ENCODE data around the gene PRDM16.

DNA sequence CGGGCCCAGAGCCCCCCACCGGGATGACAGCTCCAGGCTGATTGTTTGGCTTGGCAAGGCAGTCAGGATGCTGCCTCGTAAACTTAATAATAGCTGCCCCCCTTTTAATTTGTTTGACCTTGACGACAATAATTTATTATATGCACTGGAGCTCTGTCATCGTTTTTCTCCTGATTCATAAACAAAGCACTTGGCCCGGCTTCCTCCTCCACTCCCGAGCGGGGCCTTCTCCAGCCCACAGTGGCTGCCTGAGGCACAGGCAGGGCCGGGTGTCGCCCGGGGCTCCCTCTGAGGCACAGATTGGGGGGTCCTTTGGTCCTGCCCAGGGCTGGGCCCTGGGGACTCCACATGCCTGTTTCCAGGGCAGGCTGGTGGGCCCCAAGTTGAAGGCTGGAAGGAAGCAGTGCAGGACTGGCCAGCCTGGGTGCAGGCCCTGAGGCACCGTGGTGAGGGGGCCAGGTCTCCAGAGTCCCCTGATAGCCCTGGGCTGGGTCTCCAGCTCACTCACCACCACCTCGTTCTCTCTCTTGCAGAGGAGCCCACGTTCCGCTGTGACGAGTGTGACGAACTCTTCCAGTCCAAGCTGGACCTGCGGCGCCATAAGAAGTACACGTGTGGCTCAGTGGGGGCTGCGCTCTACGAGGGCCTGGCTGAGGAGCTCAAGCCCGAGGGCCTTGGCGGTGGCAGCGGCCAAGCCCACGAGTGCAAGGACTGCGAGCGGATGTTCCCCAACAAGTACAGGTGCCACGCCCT is 333.4 kb downstream of the PRDM16 start:
- TF ChIP-seq CTCF (IDR thresholded peaks at IDR 0.05) (no peak), POLR2A (IDR thresholded peaks at IDR 0.05) (no peak)
